ENCODE data around the gene LIN54.

GRCh38 chr4:82988323-82988832 is 22.2 kb downstream of the LIN54 start:
- TF ChIP-seq EP300 (IDR thresholded peaks at IDR 0.05; ENCODE audit: borderline replicate concordance) (no peak), TEAD4 (IDR thresholded peaks at IDR 0.05) (no peak), MAX (IDR thresholded peaks at IDR 0.05) (no peak), TAF1 (IDR thresholded peaks at IDR 0.05; ENCODE audit: low read depth) (no peak), TCF12 (IDR thresholded peaks at IDR 0.05; ENCODE audit: low read depth) (no peak), REST (IDR thresholded peaks at IDR 0.05; ENCODE audit: low read depth) (no peak), CEBPB (IDR thresholded peaks at IDR 0.05) (no peak), RAD21 (IDR thresholded peaks at IDR 0.05; ENCODE audit: low read depth) (no peak)

Data from Ishikawa (cell line).